Colonic mucosa (tissue), 4 donors: ENCODE measurements around the gene COX7A1. TPM values are rescaled to one million over a fixed set of nuclear protein-coding genes. Genes with fewer than 3 reads are reported as not detected.

Experiments used
- DNase-seq: peaks from one replicate; pipeline ENCODE4 v3.0.0-alpha.2; 2020
- H3K27ac ChIP-seq: fragments of 200-600 bp; one replicate; pipeline ENCODE4 v1.8.0; 2021
- H3K27me3 ChIP-seq: fragments of 200-600 bp; one replicate; pipeline ENCODE4 v1.8.0; 2021
- H3K36me3 ChIP-seq: fragments of 200-600 bp; one replicate; pipeline ENCODE4 v1.8.0; 2021
- H3K4me1 ChIP-seq: fragments of 200-600 bp; one replicate; pipeline ENCODE4 v1.8.0; 2021; ENCODE audit warnings: mild to moderate bottlenecking
- H3K4me3 ChIP-seq: fragments of 200-600 bp; one replicate; pipeline ENCODE4 v1.8.0; 2021
- H3K9ac ChIP-seq, 2 donors: one replicate each; pipeline ENCODE4 v1.7.0; 2013; ENCODE audit warnings: control low read depth in 2 of 2, low read depth in 2 of 2, low read length in 2 of 2
- H3K9me3 ChIP-seq: fragments of 200-600 bp; one replicate; pipeline ENCODE4 v1.8.0; 2021
- intact Hi-C: fragments of 100-400 bp; cut with DNase I; formaldehyde crosslinking; loops from one replicate; pipeline ENCODE4 v1.14.1; 2022
- total RNA-seq, 2 donors: library from RNA; stranded (reverse); fragmentation: NEBNext Ultra II Directional in 1 of 2; extraction: Animal tissue kit (Norgen Biotek cat#: 25700) in 1 of 2; gene quantifications; one replicate each; pipeline ENCODE4 v1.2.1, GENCODE V29; 2021
- TF ChIP-seq, protein P1 (sequence below): fragments of 200-600 bp; IDR thresholded peaks from one replicate; pipeline ENCODE4 v1.8.0; 2022; ENCODE audit warnings: antibody characterized with exemption, mild to moderate bottlenecking
- donor health status: healthy.
- donor health status: DM: no; HTN: no; CAD: no.
- donor health status: DM: no; HTN: no; CAD: no.

Gene COX7A1
- total RNA-seq, 2 donors from 2014 or later, result 8.2 to 17.1 TPM

DNA sequence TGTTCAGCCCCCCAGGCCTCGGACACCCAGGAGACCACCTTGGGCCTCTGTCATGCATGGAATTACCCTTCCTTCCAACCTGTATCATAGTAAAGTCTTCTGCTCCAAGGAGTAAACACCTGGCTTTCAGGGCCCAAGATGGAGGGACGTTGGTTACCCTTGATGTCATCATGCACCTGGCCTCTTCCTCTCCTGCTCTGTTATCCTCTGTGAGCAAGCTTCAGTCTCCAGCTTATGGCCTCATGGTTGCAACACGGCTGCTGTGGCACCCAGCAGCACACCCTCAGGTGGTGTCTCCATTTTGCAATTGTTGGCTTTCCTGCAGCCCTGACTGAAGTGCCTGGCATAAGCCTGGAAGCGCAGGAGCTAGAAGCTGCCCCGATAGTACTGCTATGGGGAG, 45.3 kb downstream of the COX7A1 start:
- Histone ChIP-seq H3K9me3 (no peaks in the 10 kb centered on the region), H3K4me1 (no peaks in the 10 kb centered on the region), H3K4me3 (no peak overlapping the region), H3K9ac (no peak overlapping the region), H3K36me3 (no peaks in the 10 kb centered on the region), H3K27me3 (no peaks in the 10 kb centered on the region), H3K27ac (no peak overlapping the region)
- TF ChIP-seq, protein P1, sequence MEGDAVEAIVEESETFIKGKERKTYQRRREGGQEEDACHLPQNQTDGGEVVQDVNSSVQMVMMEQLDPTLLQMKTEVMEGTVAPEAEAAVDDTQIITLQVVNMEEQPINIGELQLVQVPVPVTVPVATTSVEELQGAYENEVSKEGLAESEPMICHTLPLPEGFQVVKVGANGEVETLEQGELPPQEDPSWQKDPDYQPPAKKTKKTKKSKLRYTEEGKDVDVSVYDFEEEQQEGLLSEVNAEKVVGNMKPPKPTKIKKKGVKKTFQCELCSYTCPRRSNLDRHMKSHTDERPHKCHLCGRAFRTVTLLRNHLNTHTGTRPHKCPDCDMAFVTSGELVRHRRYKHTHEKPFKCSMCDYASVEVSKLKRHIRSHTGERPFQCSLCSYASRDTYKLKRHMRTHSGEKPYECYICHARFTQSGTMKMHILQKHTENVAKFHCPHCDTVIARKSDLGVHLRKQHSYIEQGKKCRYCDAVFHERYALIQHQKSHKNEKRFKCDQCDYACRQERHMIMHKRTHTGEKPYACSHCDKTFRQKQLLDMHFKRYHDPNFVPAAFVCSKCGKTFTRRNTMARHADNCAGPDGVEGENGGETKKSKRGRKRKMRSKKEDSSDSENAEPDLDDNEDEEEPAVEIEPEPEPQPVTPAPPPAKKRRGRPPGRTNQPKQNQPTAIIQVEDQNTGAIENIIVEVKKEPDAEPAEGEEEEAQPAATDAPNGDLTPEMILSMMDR, result no peak
- intact Hi-C loops, result no loop called here
- DNase-seq, result no peak

DNA sequence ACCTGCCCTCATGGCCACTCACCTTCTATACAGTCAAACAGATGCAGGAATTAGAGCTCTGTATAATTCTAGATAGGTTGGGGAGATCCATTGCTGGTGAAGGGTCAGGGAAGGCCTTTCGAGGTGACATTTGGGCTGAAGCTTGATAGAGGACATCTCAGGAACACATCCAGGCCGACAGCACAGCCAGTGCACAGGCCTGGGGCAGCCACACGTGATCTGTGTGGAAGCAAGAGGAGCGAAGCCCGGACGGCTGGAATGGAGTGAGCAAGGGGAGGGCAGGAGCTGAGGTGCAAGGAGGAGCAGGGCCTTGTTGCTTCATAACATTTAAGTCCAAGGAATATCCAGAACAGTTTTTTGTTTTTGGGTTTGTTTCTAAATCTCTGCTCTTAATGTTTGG, 45.8 kb downstream of the COX7A1 start:
- no peak for DNase-seq
- TF ChIP-seq, protein P1, result no peak
- Histone ChIP-seq H3K4me3 (no peak overlapping the region), H3K27ac (no peak overlapping the region), H3K9me3 (no peaks in the 10 kb centered on the region), H3K9ac (no peak overlapping the region), H3K36me3 (no peaks in the 10 kb centered on the region), H3K27me3 (no peaks in the 10 kb centered on the region), H3K4me1 (no peaks in the 10 kb centered on the region)
- intact Hi-C loops, result no loop called here

DNA sequence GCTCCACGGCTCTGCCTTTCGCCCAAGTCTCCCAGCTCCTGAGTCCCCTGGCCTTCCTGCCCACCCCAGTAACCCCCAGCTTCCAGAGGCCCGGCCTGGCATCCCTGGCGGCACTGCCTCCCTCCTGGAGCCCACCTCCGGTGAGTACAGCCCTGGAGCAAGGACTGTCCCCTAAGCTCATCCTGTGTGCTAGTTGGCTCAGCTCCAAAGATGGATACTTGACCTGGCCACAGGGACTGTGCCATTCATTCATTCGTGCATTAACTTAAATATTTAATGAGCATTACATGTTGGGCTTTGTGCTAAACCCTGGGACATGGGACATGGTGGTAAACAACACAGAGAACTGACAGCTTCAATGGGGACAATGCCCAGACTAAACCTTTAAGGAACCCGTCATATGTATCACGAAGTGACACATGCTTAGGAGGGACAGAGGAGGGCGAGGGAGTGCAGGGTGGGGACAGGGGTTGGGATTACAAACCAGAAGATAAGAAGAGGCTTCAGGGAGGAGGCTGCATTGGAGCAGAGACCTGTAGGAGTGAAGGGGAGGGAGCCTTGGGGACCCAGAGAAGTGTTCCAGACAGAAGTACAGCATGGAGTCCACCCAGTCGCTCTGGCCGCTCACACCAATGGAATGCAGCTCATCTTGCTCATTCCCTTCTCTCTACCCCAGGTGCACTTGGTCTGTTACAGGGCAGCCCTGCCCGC, 48.2 kb downstream of the COX7A1 start:
- Histone ChIP-seq H3K27ac (no peak overlapping the region), H3K36me3 (no peaks in the 10 kb centered on the region), H3K9me3 (no peaks in the 10 kb centered on the region), H3K9ac (no peak overlapping the region), H3K4me3 (no peak overlapping the region), H3K4me1 (no peaks in the 10 kb centered on the region), H3K27me3 (no peaks in the 10 kb centered on the region)
- DNase-seq, result no peak
- TF ChIP-seq, protein P1, result no peak
- intact Hi-C loops, result no loop called here

DNA sequence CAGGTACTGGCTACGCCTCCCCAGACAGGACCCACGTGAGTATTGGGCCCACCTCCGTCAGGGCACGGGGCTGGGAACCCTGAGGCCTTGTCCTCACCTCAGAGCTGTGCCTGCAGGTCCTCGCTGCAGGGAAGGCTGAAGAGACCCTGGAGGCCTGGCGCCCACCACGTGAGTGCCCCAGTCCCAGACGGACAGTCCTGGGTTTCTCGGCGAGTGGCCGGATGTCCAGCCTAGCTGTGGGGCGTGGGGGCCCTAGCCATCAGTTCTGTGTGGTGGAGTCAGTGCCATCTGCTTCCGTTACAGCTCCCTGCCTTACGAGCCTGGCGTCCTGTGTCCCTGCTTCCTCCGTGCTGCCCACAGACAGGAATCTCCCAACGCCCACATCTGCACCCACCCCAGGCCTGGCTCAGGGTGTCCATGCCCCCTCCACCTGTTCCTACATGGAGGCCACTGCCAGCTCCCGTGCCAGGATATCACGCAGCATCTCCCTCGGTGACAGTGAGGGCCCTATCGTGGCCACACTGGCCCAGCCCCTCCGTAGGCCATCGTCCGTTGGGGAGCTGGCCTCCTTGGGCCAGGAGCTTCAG, 49.1 kb downstream of the COX7A1 start:
- H3K36me3 ChIP-seq, result no peaks in the 10 kb centered on the region
- no peak overlapping the region for H3K27ac ChIP-seq
- H3K4me3 ChIP-seq, result no peak overlapping the region
- no peaks in the 10 kb centered on the region for H3K27me3 ChIP-seq
- H3K9me3 ChIP-seq, result no peaks in the 10 kb centered on the region
- intact Hi-C loops, result no loop called here
- no peak for DNase-seq
- TF ChIP-seq, protein P1, result no peak
- H3K9ac ChIP-seq, result no peak overlapping the region
- no peaks in the 10 kb centered on the region for H3K4me1 ChIP-seq

DNA sequence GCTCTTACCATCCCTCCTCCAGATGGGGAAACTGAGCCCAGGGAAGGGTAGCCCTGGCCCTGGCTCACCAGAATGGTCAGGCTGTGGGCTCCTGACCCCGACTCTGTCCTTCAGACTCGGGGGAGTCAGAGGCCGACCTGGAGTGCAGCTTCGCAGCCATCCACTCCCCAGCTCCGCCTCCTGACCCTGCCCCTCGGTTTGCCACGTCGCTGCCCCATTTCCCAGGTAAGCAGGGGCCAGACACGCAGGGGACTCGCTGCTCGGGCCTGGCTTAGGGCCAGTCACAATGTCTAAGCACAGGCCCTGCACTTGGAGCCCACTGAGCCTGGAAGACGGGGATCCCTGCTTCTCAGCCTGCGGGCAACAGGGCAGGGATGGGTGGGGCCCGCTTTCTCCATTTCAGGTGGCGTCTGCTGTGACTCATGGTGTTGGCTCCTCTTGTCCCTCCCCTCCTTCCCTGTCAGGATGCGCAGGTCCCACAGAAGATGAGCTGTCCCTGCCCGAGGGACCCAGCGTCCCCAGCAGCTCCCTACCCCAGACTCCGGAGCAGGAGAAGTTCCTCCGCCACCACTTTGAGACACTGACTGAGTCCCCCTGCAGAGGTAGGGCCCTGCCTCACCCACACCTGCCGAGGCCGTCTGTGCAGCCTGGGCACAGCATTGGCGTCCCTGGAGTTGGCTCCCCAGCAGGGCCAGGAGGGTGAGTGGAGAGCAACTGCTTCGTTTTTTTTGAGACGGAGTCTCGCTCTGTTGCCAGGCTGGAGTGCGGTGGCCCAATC, 50.5 kb downstream of the COX7A1 start:
- TF ChIP-seq, protein P1, result no peak
- Histone ChIP-seq H3K9me3 (no peaks in the 10 kb centered on the region), H3K36me3 (no peaks in the 10 kb centered on the region), H3K27ac (no peak overlapping the region), H3K9ac (no peak overlapping the region), H3K27me3 (no peaks in the 10 kb centered on the region), H3K4me3 (no peak overlapping the region), H3K4me1 (no peaks in the 10 kb centered on the region)
- intact Hi-C loops, result no loop called here
- no peak for DNase-seq

Other genes starting within 250 kb of the COX7A1 start
- gene HCST, start 249.9 kb downstream of the COX7A1 start, total RNA-seq, result 1 to 10 TPM; 2.4 to 4.8 TPM
- gene TYROBP, start 244.2 kb downstream of the COX7A1 start, total RNA-seq, result 10 to 100 TPM; 10.4 to 32.8 TPM
- 10 to 100 TPM; 10.0 to 17.4 TPM for gene LRFN3, start 216.1 kb downstream of the COX7A1 start, total RNA-seq
- gene SDHAF1, start 157.3 kb downstream of the COX7A1 start, total RNA-seq, result 10 to 100 TPM; 25.2 to 31.6 TPM
- gene SYNE4, start 143.6 kb downstream of the COX7A1 start, total RNA-seq, result 10 to 100 TPM in 1 of 2 donors, 1 to 10 TPM in 1; 9.3 to 10.1 TPM
- 10 to 100 TPM; 17.0 to 26.2 TPM for gene ALKBH6, start 138.2 kb downstream of the COX7A1 start, total RNA-seq
- 10 to 100 TPM in 1 of 2 donors, 1 to 10 TPM in 1; 3.4 to 11.7 TPM for gene CLIP3, start 119.6 kb downstream of the COX7A1 start, total RNA-seq
- gene THAP8, start 98.2 kb downstream of the COX7A1 start, total RNA-seq, result 1 to 10 TPM; 3.3 to 4.6 TPM
- 10 to 100 TPM in 1 of 2 donors, 1 to 10 TPM in 1; 2.1 to 13.1 TPM for gene WDR62, start 97.5 kb downstream of the COX7A1 start, total RNA-seq
- not detected for gene OVOL3, start 41.3 kb downstream of the COX7A1 start, total RNA-seq
- 10 to 100 TPM; 41.6 to 94.0 TPM for gene POLR2I, start 37.6 kb downstream of the COX7A1 start, total RNA-seq
- 100 to 1,000 TPM in 1 of 2 donors, 10 to 100 TPM in 1; 82.3 to 115 TPM for gene TBCB, start 37.0 kb downstream of the COX7A1 start, total RNA-seq
- gene CAPNS1, start 12.4 kb downstream of the COX7A1 start, total RNA-seq, result 100 to 1,000 TPM; 677 to 794 TPM
- gene ZNF565, start 62.2 kb upstream of the COX7A1 start, total RNA-seq, result 1 to 10 TPM; 2.2 to 3.2 TPM
- gene ZNF146, start 62.7 kb upstream of the COX7A1 start, total RNA-seq, result 10 to 100 TPM; 44.0 to 45.2 TPM
- 1 to 10 TPM; 3.4 to 5.0 TPM for gene ZFP14, start 226.8 kb upstream of the COX7A1 start, total RNA-seq